HT1080 (cell line): ENCODE results near the gene CUL9. TPM values are rescaled to one million over a fixed set of nuclear protein-coding genes. Genes with fewer than 3 reads are reported as not detected.

Experiments used
- DNase-seq: peaks from one replicate; pipeline ENCODE4 v3.0.0-alpha.2; 2015; ENCODE audit warnings: low read depth
- total RNA-seq: library from RNA; depleted of rRNA; stranded (reverse); fragments of >200 nt; shearing (Covaris generic); gene quantifications from 2 replicates; pipeline ENCODE4 v1.2.3, GENCODE V29; 2014

The CUL9 gene
- total RNA-seq, 1 experiment from 2014 or later, result 15.2 TPM

DNA sequence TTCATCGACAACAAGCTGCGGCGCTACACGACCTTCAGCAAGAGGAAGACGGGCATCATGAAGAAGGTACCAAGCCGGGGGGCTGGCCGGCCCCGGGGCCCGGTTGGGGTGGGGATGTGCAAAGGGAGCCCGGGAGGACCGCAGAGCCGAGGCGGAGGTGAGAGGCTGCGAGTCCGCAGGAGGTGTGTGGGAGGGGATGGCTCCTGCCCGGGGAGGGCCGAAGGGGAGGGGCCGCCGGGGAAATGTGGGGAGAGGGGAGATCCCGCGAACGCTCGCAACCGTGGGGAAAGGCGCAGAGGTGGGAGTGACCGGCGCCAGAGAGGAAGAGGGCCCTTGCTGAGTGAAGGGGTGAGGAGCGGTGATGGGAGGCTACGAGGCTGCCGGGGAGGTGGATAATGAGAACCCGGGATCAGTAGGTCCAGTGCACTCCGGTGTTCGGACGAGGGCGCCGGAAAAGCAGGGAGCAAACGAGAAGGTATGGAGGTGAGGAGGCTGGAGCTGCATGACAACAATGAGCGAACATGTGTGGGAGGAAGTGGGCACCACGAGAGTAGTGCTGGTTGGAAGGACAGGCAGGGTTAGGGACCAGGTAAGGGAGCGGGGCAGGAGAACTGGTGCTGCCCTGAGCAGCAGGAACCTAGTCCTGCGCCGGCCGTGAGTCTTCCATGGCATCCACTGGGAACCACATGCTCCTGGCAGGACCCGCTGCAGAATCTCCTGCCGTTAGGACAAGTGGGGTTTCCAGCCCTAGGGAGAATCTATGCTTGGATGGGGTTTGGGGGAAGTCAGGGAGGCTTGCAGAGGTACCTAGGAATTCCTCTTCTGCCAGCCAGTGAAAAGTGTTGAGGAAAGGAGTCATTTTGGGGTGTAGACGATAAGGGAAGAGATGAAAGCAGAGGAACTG is 9.6 kb upstream of the CUL9 start:
- no peak for DNase-seq

DNA sequence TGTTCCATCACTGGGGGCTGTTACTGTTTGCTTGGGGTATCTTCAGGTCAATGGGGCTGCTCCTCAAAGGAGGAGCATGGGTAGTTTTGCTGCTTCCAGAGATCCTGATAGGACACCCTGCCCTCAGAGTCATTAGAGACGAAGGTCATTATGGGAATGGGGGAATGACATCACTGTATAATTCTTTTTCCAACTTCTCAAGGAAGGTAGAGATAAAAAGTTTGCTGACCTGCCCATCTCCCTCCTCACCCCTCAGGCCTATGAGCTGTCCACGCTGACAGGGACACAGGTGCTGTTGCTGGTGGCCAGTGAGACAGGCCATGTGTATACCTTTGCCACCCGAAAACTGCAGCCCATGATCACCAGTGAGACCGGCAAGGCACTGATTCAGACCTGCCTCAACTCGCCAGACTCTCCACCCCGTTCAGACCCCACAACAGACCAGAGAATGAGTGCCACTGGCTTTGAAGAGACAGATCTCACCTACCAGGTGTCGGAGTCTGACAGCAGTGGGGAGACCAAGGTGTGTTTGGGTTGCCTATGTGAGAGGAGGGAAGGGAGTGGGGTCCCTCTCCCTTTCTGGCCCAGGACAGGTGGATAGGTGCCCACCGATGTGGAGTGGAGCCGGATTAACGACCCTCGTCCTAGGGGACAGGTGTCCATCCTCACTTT is 8.3 kb upstream of the CUL9 start:
- DNase-seq, result no peak

DNA sequence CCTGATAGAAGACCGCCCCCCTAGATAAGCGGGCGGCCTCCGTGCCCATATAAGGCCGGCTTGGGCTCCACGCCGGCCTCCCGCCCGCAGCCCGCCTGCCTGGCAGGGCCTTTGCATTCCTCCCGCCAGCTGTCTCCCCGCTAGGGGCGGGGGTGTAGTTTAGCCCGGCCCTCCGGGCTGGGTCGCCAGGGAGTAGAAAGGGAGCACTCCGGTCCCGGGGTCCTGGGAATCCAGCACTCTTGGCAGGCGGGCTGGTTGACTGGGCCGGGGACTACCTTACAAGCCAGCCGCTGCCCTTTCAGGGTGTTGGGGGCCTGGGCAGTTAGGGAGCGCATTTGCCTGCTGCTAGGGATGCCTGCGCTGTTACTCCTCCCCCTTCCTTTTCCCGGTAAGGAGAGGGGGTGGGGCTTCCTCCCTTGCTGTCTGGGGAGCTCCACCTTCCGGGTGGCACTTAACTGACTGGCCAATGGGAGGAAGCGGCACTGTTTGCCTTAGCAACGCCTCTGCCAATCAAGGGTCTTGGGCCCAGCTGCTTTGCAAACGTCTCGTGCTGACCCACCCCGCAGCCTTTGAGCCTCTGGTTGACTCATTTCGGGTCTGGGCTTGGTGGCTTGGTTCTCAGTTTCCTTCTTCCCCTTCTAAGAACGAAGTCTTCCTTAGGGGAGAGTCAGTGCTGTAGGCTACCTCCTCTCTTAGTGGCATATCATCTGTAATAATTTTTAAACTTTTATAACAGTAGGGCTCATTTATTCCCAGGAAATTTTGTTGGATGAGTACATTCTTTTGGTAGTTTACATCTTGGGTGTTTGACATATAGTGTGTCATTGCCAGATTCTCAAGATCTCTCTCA is 7.5 kb upstream of the CUL9 start:
- DNase-seq, result peak; percentile 99

DNA sequence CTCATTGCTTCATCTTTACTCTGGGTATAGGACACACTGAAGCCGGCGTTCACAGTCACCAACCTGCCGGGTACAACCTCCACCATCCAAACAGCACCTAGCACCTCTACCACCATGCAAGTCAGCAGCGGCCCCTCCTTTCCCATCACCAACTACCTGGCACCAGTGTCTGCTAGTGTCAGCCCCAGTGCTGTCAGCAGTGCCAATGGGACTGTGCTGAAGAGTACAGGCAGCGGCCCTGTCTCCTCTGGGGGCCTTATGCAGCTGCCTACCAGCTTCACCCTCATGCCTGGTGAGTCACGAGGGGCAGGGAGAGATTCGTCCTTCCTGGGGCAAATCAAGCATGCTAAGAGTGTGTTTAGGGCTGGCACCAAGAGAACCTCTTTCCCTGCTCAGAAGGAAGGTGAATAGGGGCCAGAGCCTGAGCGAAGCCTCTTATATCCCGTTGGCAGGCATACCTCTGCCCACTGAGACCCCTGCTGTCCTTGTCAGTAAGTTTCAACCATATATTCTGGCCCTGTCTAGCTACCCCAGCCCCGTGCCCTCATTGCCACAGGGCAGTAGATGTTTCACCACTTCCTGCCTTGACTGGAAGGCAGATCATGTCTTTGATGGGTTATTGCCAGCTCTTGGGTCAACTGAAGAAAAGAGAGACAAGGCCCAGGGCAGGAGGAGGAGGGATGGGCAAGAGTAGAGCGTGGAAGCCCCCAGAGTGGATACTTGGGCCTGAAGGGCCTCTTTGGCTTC is 6.1 kb upstream of the CUL9 start:
- no peak for DNase-seq

DNA sequence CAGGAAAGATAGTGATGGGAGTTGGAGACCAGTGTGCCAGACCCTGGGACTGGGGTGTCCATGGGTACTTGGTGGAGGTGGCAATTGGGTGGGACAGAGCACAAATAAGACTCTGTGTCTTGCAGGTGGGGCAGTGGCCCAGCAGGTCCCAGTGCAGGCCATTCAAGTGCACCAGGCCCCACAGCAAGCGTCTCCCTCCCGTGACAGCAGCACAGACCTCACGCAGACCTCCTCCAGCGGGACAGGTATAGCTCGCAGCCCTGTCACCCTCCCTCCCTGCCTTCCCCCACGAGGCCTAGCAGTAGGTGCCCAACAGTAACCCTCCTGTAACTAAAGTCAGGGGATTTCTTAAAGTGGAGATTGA is 5.6 kb upstream of the CUL9 start:
- no peak for DNase-seq

DNA sequence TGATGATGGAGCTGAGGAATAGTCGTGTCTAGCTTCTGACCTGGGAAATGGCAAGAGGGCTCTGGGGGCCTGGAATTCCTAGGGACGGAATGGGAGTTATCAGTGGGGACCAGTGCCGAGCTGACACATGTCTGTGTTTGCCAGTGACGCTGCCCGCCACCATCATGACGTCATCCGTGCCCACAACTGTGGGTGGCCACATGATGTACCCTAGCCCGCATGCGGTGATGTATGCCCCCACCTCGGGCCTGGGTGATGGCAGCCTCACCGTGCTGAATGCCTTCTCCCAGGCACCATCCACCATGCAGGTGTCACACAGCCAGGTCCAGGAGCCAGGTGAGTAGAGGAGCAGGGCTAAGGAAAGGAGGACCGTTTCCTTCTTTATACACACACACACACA is 3.8 kb upstream of the CUL9 start:
- DNase-seq, result no peak

DNA sequence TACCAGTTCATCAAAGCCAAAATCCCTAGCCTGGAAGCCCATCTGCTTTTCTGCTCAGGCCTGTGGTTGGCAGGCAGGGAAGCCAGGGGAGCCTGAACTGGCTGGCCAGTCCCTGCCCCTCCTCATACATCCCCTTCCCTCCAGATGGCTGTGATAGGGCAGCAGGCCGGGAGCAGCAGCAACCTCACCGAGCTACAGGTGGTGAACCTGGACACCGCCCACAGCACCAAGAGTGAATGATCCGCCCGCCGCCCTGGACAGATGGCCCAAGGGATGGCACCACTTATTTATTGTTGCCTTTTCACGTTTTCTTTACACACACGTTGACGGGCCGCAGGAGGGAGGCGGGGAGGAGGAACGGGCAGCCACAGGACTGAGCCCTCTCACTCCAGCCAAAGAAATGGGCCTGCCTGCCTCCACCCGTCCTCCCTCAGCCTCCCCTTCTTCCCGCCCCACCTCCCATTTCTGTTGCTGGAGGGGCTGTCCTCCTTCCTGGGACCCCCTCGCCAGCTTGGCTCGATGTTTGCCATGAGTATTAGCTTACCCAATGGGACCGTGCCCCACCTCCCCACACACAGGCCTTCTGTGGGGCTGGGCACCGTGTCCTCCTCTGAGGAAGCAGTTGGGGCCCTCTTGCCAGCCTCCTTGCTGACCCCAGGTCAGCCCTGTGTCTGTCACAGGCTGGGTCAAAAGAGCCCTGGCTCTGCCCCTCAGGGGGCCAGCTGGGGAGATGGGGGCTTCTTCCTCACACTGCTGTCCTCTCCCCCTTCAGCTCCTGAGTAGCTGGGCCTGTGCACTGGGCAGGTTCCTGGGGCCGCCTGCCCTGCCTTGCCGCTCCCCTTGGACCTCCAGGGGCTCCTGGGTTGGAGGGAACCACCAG is 2.8 kb upstream of the CUL9 start:
- DNase-seq, result no peak

DNA sequence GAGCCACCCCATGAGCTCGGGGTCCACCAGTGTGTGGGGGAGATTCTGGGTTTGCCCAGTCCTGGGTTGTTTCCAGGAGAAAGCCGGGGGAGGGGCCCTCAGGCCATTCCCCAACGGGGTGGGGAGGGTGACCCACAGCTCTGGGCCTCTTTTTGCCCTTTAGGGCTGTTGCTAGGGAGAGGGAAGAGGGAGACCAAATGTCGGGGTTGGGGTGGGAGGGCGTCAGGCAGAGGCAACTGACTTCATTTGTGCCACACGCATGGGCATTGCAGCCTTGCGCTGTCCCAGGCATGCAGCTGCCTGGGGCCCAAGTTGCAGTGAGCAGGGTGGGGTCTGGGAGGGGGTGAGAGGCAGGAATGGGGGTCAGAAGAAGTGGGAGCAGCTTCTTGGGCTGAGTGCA is 1.9 kb upstream of the CUL9 start:
- DNase-seq, result no peak

DNA sequence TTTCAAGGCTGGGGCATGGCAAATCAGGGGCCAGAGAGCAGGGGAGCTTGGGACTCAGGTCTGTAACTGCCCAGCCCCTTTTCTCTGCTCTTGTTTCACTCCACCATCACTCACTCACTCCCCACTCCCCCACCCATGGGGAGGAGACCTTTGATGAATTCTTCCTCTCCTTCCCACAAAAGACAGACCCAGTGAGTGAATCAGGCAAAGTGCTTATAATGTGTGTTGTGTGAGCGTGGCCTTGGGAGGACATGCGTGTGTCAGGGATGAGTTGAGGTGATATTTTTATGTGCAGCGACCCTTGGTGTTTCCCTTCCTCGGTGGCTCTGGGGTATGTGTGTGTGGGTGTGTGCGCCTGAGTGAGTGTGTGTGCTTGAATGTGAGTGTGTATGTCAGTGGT is 1.0 kb upstream of the CUL9 start:
- DNase-seq, result no peak

DNA sequence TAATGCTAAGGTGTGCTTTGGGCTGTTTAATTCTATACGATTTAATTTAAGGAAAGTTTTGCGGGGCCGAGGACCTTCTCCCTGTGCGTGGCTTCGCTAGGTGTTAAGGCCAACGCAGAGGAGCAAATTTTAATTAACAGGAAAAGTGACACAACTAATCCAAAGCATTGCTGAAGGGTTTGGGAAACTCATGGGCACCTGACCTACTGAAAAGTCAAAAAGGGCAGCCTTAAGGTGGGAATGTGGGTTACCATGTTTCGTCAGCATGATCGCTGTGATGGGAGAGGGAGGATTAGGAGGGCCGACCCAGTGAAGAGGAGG is 415 bp upstream of the CUL9 start:
- DNase-seq, result no peak

DNA sequence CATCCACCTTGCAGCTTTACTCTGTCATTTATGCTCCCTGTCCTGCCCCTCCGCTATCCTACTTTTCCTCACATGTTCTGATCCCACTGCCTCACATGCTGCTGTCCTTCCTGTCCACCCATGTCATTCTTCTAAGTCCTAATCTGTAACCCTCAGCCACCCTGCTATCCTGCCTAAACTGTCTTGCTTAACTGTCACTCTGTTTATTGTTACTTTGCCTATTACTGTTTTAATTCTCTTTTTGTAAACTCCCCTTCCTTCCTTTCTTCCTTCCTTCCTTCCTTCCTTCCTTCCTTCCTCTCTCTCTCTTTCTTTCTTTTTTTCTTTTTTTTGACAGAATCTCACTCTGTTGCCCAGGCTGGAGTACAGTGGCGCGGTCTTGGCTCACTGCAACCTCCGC is 1.4 kb downstream of the CUL9 start:
- no peak for DNase-seq

DNA sequence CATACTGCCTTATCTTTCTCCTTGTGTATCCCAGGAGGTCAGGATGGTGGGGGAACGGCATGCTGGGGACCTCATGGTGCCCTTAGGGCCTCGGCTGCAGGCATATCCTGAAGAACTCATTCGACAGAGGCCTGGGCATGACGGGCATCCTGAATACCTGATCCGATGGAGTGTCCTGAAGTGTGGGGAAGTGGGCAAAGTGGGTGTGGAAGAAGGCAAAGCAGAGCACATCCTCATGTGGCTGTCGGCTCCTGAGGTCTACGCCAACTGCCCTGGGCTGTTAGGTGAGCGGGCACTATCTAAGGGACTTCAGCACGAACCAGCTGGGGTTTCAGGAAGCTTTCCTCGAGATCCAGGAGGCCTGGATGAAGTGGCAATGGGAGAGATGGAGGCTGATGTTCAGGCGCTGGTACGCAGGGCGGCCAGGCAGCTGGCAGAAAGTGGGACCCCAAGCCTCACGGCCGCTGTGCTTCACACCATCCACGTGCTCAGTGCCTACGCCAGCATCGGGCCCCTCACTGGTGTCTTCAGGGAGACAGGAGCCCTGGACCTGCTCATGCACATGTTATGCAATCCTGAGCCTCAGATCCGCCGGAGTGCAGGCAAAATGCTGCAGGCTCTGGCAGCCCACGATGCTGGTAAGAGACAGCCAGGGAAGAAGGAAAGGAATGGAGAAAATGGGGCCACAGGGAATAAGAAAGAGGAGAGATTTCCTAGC is 2.4 kb downstream of the CUL9 start:
- DNase-seq, result no peak

DNA sequence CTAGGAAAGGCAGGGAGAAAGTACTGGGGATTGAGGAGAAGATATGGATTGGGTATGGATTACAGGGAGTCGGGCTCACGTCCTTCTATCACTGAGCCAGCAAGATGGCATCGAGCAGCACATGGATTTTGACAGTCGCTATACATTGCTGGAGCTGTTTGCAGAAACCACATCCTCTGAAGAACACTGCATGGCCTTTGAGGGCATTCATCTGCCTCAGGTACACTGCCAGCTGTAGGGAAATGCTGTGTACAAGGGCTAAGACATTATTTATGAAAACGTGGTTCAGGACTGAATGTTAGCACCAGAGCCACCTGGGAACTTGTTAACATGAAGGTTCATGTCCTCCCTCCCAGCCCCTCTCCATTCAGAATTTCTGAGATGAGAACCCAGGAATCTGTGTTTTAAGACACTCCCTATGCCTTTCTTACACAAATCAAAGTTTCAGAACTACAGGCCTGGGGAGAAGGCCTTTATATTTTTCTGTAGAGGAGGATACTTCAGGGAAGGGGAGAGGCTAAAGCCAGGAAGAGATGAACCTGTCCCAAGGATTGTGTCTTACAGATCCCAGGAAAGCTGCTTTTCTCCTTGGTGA is 3.5 kb downstream of the CUL9 start:
- no peak for DNase-seq

DNA sequence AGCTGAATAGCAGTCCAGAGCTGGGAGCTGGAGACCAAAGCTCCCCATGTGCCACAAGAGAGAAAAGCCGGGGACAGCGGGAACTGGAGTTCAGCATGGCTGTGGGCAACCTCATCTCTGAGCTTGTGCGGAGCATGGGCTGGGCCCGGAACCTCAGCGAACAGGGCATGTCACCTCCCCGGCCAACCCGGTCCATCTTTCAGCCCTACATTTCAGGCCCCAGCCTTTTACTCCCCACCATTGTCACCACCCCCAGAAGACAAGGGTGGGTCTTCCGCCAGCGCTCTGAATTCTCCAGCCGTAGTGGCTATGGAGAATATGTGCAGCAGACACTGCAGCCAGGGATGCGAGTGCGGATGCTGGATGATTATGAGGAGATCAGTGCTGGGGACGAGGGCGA is 4.0 kb downstream of the CUL9 start:
- no peak for DNase-seq

DNA sequence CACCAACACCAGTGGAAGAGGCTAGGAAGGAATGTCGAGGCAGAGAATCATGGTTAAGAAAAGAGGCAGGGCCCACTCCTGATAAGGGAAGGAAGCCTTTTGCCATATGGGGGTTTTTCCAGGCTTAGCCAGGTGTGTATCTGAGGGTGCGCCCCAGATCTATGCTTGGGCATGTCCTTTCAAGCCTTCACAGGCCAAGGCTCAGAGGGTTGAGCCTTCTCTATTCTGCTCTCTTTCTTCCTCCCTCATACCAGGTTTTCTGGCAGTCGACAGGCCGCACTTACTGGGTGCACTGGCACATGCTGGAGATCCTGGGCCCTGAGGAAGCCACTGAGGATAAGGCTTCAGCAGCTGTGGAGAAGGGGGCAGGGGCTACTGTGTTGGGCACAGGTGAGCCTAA is 4.7 kb downstream of the CUL9 start:
- no peak for DNase-seq

DNA sequence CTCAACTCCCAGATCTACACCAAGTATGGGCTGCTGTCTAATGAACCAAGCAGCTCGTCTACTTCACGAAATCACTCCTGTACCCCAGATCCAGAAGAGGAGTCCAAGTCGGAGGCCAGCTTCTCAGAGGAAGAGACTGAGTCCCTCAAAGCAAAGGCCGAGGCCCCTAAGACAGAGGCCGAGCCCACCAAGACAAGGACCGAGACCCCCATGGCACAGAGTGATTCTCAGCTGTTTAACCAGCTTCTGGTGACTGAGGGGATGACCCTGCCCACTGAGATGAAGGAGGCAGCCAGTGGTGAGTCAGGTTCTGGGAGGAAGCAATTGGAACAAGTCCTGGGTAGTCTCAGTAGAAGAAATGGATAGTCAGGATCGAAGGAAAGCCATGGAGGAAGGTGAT is 5.8 kb downstream of the CUL9 start:
- DNase-seq, result no peak

DNA sequence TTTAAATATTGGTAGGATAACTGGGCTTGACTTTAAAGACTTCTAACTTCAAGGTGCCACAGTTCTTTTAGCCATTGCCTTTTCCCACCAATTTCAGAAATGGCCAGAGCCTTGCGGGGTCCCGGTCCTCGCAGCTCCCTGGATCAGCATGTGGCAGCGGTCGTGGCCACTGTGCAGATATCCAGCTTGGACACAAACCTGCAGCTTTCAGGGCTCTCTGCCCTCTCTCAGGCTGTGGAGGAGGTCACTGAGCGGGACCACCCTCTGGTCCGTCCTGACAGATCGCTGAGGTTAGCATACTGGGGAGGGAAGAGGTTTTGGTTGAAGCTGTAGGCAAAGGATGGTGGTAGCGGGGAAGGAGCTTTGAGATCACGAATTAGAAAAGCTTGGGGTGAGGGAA is 6.4 kb downstream of the CUL9 start:
- no peak for DNase-seq

DNA sequence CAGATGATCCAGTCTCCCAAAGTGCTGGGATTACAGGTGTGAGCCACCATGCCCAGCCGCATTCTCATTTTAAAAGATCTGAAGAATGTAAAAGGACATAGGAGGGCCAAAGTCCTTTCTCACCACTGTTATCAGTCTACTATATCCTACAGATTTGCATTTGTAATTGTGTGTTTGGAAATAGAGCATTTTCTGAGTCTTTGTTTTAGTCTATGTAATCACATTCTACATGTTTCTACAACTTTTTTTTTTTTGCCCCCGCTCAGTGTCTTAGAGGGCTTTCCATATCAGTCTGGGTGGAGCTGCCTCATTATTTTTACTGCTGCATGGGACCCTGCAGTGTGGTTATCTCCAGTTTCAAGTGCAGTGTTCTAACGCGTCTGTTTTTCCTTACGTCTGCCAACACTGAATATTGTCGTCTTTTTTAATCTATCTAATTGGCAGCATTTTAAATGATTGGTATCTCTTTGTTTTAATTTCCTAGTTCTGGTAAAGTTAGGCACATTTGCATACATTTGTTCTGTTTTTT is 7.8 kb downstream of the CUL9 start:
- DNase-seq, result no peak

DNA sequence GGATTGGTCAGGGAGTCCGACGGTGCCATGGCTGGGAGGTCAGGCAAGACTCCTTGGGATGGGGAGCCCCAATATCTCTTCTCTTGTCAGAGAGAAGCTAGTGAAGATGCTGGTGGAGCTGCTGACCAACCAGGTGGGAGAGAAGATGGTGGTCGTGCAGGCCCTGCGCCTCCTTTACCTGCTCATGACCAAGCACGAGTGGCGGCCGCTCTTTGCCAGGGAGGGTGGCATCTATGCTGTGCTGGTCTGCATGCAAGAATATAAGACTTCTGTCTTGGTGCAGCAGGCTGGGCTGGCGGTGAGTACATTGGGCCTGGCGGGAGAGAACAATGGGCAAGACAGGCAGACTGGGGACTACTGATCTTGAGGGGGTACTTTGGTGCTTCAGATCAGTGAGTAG is 10.9 kb downstream of the CUL9 start:
- DNase-seq, result no peak
